BE2C (cell line): ENCODE data around the gene LYPD6.

Experiments used
- DNase-seq: peaks from one replicate; pipeline ENCODE4 v3.0.0-alpha.2; 2020
- H3K27me3 ChIP-seq: fragments of 250-450 bp; sonication (Bioruptor Pico); 2 replicates; pipeline ENCODE4 v1.5.1; 2020; ENCODE audit warnings: mild to moderate bottlenecking
- H3K36me3 ChIP-seq: fragments of 250-450 bp; sonication (Bioruptor Pico); 2 replicates; pipeline ENCODE4 v1.5.1; 2020; ENCODE audit warnings: mild to moderate bottlenecking
- H3K4me1 ChIP-seq: fragments of 250-450 bp; sonication (Bioruptor Pico); 2 replicates; pipeline ENCODE4 v1.5.1; 2020
- H3K4me3 ChIP-seq: 2 replicates; pipeline ENCODE4 v1.5.1; 2011; ENCODE audit warnings: low read depth, low read length
- H3K9me3 ChIP-seq: fragments of 250-450 bp; sonication (Bioruptor Pico); 2 replicates; pipeline ENCODE4 v1.5.1; 2020
- CTCF ChIP-seq: IDR thresholded peaks from 2 replicates; pipeline ENCODE4 v1.5.1; 2012; ENCODE audit warnings: mild to moderate bottlenecking, low read depth, low read length

LYPD6 gene

GRCh38 chr2:149387411-149387810, 57.0 kb downstream of the LYPD6 start:
- TF ChIP-seq CTCF: no peak
- no peaks in the 10 kb centered on the region for H3K27me3 ChIP-seq
- DNase-seq: no peak
- H3K36me3 ChIP-seq: no peaks in the 10 kb centered on the region
- no peak overlapping the region for H3K4me3 ChIP-seq
- H3K4me1 ChIP-seq: no peaks in the 10 kb centered on the region
- H3K9me3 ChIP-seq: no peaks in the 10 kb centered on the region

- no peak for TF ChIP-seq CTCF
- Histone ChIP-seq H3K36me3 (no peaks in the 10 kb centered on the region), H3K4me1 (no peaks in the 10 kb centered on the region), H3K4me3 (no peak overlapping the region), H3K9me3 (no peaks in the 10 kb centered on the region), H3K27me3 (no peaks in the 10 kb centered on the region)
- no peak for DNase-seq
Measured at GRCh38 chr2:149388120-149388816, 57.9 kb downstream of the LYPD6 start.

- Histone ChIP-seq H3K4me3 (no peak overlapping the region), H3K4me1 (no peaks in the 10 kb centered on the region), H3K27me3 (no peaks in the 10 kb centered on the region), H3K9me3 (no peaks in the 10 kb centered on the region), H3K36me3 (no peaks in the 10 kb centered on the region)
- DNase-seq: no peak
- no peak for TF ChIP-seq CTCF
Measured at GRCh38 chr2:149389506-149390167, 59.2 kb downstream of the LYPD6 start.

GRCh38 chr2:149393614-149394013, 63.2 kb downstream of the LYPD6 start:
- H3K36me3 ChIP-seq: no peaks in the 10 kb centered on the region
- H3K4me1 ChIP-seq: no peaks in the 10 kb centered on the region
- DNase-seq: no peak
- no peak for TF ChIP-seq CTCF
- H3K9me3 ChIP-seq: no peaks in the 10 kb centered on the region
- H3K4me3 ChIP-seq: no peak overlapping the region
- no peaks in the 10 kb centered on the region for H3K27me3 ChIP-seq

GRCh38 chr2:149394864-149395263, 64.5 kb downstream of the LYPD6 start:
- Histone ChIP-seq H3K4me1 (no peaks in the 10 kb centered on the region), H3K27me3 (no peaks in the 10 kb centered on the region), H3K4me3 (no peak overlapping the region), H3K36me3 (no peaks in the 10 kb centered on the region), H3K9me3 (no peaks in the 10 kb centered on the region)
- no peak for TF ChIP-seq CTCF
- no peak for DNase-seq

- TF ChIP-seq CTCF: no peak
- Histone ChIP-seq H3K9me3 (no peaks in the 10 kb centered on the region), H3K4me3 (no peak overlapping the region), H3K4me1 (no peaks in the 10 kb centered on the region), H3K27me3 (no peaks in the 10 kb centered on the region), H3K36me3 (no peaks in the 10 kb centered on the region)
- no peak for DNase-seq
Measured at GRCh38 chr2:149399934-149400615, 69.7 kb downstream of the LYPD6 start.
